D341Med (cell line): ENCODE results near the gene CHGA.
A peak's percentile ranks its signal among the peaks of the same experiment; 100 is the strongest.

Experiments
- DNase-seq: peaks from one replicate; pipeline ENCODE4 v3.0.0; 2012; ENCODE audit warnings: low spot score

CHGA gene

DNA sequence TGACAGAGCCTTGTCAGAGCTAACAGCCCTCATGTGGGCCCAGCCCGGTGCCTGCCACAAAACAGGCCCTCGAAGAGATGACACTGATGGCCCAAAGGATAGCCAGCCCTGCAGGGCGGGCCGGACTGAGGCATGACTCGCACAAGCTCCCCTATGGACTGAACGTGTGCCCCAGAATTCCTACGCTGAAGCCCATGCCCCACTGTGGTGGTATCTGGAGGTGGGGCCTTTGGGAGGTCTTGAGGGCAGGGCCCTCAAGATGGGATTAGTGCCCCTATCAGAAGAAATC, 38.6 kb downstream of the CHGA start:
- DNase-seq = no peak

DNA sequence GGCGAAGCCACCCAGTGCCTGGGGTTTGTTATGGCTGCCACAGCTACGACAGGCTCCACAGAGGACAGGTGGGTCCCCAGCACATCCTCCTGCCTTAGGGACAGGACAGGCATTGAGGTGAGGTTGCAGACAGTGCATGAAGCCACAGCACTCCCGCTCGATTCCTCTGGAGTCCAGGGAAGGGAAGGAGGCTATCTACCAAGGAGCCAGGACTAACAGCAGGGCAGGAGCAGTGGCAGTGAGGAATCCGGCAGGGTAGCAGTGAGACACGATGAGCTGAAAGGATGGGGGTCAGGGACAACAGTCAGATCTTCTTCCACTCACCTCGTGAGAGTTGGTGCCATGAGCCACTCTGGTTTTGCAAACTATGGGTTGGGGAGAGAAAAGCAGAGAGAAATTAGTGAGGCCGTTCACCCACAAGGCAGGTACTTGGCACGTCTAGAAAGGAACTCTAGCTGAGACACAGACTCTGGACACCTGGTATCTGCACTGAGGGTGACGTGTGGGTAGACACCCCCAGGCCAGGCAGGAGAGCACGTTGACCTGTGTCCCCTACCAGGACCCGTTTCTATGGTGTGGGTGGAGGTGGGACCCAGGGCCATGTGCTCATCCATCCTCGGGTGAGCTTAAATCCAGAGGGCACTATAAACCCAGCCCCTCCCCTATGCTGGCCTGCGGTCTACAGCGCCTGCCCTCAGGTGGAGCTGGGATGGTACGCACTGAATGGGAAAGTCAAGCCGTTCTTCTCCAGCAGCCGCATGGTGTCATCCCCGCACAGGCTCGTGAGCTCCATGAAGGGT, 39.3 kb downstream of the CHGA start:
- no peak for DNase-seq

DNA sequence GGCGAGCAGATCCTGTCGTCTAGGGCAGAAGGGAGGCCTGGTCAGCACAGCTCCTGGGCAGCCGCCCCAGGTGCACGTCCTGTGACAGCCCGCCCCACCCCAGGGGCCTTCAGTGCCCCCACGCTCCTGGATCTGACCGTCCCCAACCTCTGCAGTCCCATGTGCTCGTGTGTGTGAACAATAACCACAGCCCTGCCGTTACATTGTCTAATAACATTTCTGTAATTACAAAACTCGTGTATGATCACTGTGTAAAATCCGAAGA, 39.8 kb downstream of the CHGA start:
- no peak for DNase-seq

DNA sequence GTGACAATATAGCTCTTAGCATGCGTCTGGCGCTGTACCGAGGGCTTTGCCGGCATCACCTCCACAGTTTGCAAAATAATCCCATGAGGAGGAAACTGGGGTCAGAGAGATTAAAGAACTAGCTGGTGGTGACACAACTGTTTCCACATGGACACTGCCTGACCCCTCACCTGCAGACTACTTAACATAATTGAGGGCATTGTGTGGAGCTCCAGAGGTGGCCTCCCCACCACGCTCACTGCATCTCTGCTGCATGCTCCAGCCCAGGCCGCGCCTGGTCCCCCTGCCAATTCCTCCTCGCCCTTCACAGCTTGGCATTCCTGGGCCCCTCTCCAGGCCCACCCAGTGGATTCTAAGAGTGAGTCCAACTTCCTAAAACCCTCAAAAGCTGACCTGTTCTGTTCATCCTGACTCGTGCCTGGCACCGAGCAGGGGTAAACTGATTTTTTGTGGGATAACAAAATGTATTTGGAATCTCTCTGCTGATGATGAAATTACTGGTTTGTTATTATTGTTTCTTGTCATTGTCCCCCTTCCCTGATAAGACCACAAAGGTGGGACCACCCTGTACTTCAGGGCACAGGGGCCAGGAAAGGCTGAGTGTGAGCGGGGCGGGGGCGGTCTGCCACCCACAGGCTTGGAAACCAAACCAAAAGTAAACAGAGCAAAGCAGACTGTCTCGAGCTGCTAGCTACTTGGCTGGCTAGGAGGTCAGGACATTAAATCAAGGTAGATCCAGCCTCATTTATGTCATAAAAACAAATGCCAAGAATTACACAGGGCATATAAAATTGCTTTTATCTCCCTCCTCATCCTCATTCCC, 40.6 kb downstream of the CHGA start:
- DNase-seq = no peak

DNA sequence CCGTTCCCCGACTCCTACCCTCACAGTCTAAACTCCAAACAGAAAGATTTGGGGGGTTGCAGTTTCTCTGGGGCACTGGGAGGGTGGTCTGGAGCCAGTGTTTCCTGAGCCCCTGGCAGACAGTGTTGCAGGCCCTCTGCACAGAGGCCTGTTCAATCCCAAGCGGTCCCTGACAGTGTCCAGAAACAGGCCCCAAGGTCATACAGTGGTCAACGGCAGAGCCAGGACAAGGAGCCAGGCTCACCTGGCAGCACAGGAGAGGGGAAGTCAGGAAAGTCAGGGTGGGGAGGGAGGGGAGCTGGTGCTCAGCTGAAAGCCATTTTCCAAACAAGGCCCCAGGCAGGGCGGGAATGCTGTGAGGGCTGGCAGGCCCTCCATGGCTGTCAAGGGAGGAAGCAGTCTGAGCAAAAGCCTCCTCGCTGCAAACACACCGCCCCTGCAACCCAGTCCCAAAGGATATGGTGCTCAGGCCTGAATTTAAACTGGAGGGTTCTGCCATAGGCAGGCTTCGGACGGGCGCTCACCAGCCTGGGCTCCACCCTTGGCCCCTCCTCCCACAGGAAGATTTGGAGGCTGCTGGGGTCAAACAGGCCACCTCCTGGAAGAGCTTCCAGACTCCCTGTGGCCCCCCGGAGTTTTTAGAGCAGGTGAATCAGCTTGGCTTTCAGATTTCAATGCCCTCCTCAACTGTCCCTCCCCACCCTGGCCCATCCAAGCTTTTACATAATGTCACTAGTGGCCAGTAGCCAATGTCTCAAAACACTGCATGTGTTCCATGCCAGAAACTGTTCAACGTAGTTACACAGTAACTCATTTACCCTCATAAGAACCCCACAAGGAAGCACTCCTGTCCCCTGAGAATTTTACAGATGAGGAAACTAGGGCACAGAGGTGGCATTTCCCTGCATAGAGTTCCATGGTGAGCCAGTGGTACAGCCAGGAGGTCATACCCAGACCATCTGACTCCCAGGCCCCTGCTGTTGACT, 41.5 kb downstream of the CHGA start:
- no peak for DNase-seq

DNA sequence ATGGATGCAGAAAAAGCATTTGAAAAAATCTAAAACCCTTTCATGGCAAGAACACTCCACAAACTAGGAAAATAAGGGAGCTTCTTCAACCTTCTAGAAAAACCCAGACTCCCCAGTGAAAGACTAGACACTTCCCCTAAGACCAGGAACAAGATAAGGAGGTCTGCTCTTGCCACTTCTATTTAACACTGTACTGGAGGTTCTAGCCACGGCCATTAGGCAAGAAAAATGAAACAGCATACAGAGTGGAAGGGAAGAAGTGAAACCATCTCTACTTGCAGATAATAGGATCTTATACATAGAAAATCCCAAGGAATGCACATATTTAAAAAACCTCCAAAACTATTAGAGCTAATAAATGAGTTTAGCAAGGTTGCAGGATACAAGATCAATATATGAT, 42.3 kb downstream of the CHGA start:
- DNase-seq = no peak

DNA sequence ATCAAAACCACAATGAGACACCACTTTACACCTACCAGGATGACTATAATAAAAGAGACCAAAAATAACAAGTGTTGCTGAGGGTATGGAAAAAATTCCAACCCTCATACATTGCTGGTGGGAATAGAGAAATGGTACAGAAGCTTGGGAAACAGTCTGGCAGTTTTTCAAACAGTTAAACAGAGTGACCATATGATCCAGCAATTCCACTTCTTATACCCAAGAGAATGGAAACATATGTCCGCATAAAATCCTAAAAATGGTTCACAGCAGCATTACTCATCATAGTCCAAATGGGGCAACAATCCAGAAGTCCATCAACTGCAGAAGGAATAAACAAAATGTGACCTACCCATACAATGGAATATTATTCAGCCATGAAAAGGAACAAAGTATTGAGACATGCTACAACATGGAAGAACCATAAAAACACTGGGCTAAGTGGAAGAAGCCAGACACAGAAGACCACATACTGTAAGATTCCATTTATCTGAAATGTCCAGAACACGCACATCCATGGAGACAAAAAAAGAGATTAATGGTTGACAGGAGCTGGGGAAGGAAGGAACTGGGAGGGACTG, 44.5 kb downstream of the CHGA start:
- no peak for DNase-seq

DNA sequence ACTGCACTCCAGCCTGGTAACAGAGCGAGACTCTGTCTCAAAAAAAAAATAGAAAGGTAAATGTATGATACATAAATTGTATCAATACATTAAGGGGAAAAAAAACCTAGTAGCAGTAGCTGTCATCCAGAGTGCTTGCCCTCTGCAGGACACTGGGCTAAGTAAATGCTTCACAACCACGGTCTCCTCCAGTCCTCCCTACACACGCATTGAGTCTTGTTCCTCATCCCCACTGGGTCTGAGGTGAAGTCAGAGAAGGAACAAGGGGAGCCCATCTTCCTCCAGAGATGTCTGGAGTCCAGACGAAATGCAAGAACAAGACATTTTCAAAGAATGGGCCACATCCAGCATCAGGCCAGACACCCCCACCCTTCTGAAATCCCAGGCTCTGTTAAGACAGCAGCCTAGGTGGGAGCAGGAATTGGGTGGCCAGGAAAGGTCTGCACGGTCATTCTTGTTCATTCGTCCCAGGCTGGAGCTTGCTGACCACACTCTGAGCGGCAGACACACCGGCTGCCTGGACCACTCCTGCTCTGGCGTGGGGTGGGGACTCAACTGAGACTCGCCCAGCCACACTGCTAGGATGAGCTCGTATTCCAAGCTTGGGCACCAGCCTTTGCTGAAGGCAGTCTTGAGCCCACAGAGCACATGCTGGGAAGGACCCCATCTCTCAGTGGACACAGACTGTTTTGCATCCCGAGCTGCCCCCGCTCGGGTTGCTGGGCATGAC, 45.5 kb downstream of the CHGA start:
- no peak for DNase-seq

DNA sequence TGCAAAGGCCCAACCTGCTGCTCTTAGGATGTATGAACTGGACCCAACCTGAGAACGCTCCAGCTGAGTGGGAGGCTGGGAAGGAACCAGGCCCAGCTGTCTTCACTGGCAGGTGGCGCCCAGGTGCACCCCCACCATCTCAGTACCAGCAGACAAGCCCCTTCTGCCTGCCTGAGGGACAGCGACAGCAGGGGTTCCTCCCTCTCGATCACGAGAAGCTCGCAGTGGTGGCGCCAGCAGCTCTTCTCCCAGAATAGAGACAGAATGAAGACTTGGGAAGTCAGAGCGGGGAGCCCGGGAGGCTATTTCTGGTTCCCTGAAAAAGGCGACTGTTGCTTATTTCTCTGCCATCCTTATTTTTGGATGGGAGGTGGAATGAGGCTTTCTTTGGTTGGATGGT, 46.5 kb downstream of the CHGA start:
- DNase-seq = no peak

DNA sequence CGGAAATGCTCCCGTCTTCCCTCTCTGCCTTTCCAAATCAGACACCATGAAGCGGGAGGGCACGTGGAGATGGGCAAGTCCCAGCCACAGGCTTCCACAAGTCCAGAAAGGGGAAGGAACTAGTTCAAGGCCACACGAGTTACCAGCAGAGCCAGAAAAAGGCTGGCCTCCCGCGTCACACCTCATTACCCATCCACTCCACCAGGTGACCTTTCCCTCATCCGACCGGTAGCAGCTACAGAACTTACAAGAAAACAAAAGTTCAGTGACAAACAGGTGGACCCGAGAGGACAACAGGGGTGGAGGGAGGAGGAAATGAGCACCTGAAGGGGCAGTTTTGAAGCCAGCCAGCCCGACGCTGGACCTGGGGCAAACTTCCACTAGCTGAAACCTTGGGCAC, 46.9 kb downstream of the CHGA start:
- no peak for DNase-seq

DNA sequence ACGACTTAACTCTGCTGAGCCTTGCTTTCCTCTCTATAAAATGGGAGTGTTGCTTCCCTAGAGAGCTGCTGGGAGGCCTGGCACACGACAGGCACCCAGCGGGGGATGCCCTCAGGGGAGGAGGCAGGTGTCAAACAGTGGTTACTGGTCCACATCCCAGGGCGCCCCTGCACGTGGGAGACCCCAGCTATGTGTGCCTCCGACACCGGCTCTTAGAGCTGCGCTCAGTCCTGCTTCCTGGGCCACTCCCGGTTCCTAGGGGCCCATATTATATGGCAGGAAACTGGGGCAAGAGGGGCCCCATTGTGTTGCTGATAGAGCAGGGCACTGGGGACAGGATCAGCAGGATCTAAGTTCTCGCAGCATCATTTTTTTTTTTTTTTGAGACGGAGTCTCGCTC, 47.3 kb downstream of the CHGA start:
- no peak for DNase-seq

DNA sequence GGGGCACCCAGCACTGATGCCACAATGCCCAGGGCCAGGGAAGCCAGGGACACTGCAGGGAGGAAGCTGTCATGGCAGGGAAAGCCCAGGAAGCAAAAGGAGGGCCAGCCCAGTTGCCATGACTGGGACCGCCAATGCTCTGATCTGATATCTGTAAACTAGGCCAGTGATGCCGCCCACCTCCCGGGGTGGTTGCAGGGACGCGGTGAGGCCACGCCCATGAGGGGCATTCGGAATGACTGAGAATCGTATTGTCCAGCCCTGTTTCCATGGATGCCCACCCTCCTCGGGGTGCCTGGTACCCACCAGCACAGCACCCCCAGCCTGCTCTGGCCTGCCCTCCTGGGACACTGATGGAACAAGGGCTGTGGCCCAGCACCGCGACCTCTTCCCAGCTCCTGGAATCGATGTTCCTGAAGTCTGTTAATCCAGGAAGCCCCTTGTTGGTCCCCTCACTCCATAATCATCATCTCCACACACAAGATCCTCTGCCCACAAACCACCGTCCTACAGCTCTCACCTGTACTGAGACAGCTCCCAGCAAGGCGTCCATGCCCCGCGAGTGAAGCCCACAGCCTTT, 48.7 kb downstream of the CHGA start:
- no peak for DNase-seq

DNA sequence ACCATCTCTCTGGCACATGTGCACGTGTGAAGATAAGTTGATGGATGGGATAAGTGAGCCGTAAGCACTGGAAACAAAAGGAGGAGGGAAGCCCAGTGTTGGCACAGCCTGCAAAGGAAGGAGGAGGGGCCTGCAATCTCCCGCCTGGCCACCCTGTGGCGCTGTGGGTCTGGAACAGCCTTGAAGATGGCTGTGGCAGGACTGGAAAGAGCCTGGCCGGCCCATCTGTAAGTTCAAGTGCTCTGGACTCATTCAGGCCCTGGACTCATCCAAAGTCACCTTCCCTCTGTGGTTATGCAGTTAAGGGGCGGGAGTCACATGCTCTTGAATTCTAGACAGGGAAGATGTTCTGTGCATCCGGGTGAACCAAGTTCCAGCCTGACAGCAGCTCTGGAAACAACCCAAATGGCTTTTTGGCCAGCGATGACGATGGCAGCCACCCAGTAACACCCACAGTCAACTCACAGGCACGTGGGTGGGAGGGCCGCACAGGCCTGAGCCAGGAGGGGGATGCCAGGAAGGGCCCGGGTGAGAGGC, 50.4 kb downstream of the CHGA start:
- DNase-seq = peak; percentile 87

DNA sequence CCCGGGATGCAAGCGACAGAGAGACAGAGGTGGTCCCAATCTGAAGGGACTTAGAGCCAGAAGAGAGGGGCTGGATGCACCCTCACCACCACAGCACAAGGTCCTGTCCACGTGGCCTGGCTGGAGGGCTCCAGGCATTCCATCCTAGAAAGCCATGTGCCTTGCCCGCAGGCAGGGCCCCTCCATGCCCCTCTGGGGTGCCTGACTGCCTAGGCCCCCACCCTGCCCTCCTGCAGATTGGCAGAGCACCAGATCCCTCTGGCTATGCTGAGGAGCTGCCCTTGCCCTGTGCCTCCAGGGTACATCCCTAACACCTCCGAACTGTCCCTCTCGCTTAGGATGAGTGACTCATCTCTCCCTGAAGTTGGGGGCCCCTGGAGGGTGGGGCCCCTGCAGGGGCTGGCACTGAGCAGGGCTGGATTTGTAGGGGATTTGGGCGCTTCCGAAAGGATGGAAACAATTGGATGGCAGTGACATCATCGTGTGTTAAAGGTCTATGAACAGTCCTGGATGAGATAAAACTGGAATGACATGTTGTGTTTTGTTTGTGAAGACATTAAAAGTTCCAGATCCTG, 50.9 kb downstream of the CHGA start:
- no peak for DNase-seq

DNA sequence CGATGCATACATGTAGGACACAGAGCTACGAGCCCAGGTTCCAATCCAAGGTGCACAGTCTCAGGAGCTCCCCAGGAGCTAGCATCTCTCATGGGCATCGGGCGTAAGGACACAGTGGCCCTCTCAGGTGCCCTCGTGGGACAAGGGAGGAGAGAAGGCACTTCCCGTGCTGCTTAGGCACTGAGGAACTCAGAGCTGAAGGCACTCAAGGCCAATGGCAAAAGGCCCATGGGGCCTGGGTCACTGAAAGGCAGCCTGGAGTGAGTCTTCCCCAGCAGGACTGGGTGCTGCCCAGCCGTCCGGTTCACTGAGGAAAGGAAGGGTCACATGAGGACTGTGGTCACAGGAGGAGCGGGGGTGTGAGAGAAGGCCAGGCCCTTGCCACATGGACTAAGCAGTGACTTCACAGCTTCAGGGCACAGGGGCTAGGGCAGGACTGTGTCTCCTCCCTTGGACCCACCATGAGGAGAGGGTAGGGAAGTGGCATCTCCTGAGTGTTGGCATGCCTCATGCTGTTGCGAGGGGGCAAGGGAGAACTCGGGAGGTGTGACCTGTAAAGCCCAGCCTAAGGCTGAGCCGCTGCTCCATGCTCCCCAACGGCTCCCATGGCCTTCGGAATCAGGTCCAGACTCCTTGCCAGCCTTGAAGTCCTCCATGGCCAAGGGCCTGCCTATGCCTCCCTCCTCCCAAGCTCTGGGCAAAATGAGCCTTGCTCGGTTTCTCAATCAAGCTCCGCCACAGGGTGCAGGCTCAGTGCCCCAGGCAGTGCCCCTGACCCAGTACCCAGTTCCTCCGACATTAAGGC, 51.8 kb downstream of the CHGA start:
- DNase-seq = no peak

DNA sequence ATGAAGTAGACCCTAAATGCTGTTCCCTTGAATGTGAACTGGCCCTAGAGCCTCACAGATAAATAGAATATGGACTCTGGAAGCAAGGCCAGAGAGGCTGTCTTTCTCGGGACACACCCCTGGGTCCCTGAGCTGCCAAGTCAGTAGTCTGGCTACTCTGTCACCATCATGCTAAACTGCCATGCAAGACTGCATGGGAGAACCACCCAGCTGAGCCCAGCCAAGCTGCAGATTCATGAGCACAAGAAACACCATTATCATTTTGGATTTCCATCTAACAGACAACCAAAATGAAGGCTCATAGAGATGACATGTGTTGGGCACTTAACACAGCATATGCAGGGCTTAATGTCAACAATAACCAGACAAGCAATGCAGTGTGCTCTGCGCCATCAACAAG, 53.3 kb downstream of the CHGA start:
- DNase-seq = no peak

DNA sequence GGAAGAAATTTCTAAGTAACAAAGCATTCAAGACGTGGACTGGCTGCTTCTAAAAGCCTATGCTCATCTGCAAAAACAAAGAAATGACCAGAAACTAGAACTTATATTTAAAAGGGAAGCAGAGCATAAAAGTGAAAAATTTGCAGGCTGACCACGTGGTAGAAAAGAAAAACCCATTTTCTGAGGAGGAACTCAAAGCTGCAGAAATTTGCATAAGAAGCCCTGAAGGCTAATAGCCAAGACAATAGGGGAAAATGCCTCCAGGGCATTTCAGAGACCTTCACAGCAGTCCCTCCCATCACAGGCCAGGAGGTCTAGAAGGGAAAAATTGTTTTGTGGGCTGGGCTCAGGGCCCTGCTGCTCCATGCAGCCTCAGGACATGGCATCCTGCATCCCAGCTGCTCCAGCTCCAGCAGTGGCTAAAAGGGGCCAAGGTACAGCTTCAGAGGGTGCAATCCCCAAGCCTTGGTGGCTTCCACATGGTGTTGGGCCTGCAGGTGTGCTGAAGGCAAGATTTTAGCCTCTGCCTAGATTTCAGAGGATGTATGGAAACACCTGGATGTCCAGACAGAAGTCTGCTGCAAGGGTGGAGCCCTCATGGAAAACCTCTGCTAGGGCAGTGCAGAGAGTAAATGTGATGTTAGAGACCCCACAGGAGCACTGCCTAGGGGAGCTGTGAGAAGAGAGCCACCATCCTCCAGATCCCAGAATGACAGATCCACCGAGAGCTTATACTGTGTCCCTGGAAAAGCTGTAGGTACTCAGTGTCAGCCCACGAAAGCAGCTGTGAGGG, 55.5 kb downstream of the CHGA start:
- DNase-seq = no peak

DNA sequence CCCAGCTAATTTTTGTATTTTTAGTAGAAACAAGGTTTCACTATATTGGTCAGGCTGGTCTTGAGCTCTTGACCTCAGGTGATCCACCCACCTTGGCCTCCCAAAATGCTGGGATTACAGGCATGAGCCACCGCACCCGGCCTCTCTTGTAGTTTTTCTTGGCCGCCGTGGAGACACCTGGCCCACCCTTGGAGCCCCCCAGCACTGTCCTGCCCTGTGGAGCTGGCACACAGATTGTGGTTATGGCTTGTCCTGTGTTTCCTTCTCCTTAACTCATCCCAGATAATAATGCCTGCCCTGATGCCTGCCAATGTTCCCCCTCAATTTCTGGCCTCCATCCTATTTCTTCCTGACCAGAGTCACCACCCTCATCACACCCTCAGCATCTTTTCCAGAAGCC, 57.9 kb downstream of the CHGA start:
- DNase-seq = no peak

DNA sequence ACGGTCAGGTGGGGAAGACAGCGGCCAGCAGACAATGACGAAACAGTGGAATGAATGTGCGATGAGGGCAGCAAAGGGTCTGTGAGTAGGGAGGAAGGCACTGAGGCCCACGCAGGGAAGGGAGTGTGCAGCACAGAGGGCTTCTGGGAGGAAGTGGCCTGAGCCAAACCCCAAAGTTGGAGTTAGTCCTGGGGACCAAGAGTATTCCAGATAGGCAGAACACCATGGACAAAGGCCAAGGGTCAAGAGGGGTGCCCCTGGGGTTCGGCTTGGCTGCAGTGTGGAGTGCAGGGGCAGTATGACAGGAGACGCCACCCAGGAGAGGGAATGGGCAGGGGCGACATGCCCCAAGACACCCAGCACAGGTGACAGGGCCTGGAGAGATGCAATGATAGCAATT, 58.8 kb downstream of the CHGA start:
- DNase-seq = no peak
